GM23248 (cell line): Measurements from ENCODE around the gene DUOXA1. TPM values are rescaled to one million over a fixed set of nuclear protein-coding genes. Genes with fewer than 3 reads are reported as not detected.

Experiments used
- DNase-seq: peaks from one replicate; pipeline ENCODE4 v3.0.0-alpha.2; 2015
- H2AFZ ChIP-seq: fragments of 200-600 bp; sonication (generic); 2 replicates; pipeline ENCODE4 v1.6.1; 2016; ENCODE audit warnings: antibody characterized with exemption
- H3F3A ChIP-seq: fragments of 200-600 bp; sonication (generic); 2 replicates; pipeline ENCODE4 v1.6.1; 2016; ENCODE audit warnings: mild to moderate bottlenecking, antibody characterized with exemption, mixed run types; ENCODE audit not compliant: insufficient read depth
- H3K27ac ChIP-seq: fragments of 200-600 bp; sonication (generic); 2 replicates; pipeline ENCODE4 v1.5.1; 2016; ENCODE audit warnings: mild to moderate bottlenecking
- H3K27me3 ChIP-seq: fragments of 200-600 bp; sonication (generic); replicated peaks from 2 replicates; pipeline ENCODE4 v1.6.1; 2016; ENCODE audit warnings: mild to moderate bottlenecking; ENCODE audit not compliant: insufficient read depth
- H3K36me3 ChIP-seq: fragments of 200-600 bp; sonication (generic); 2 replicates; pipeline ENCODE4 v1.6.1; 2016; ENCODE audit warnings: low read depth, mild to moderate bottlenecking
- H3K4me1 ChIP-seq: fragments of 200-600 bp; sonication (generic); 2 replicates; pipeline ENCODE4 v1.6.1; 2016; ENCODE audit warnings: mild to moderate bottlenecking; ENCODE audit not compliant: insufficient read depth
- H3K4me2 ChIP-seq: fragments of 200-600 bp; sonication (generic); one replicate; pipeline ENCODE4 v1.6.1; 2016; ENCODE audit warnings: mild to moderate bottlenecking; ENCODE audit not compliant: unreplicated experiment
- H3K4me3 ChIP-seq: fragments of 200-600 bp; sonication (generic); 2 replicates; pipeline ENCODE4 v1.5.1; 2016; ENCODE audit warnings: mild to moderate bottlenecking
- H3K79me2 ChIP-seq: fragments of 200-600 bp; sonication (generic); 2 replicates; pipeline ENCODE4 v1.6.1; 2016; ENCODE audit warnings: mild to moderate bottlenecking; ENCODE audit not compliant: insufficient read depth
- H3K9ac ChIP-seq: fragments of 200-600 bp; sonication (generic); 2 replicates; pipeline ENCODE4 v1.6.1; 2016; ENCODE audit warnings: mild to moderate bottlenecking
- H3K9me2 ChIP-seq: fragments of 200-600 bp; sonication (generic); 2 replicates; pipeline ENCODE4 v1.6.1; 2016; ENCODE audit warnings: mixed run types, mild to moderate bottlenecking, moderate library complexity; ENCODE audit not compliant: insufficient read depth
- H3K9me3 ChIP-seq: fragments of 200-600 bp; sonication (generic); one replicate; pipeline ENCODE4 v1.6.1; 2017; ENCODE audit warnings: low read depth
- H4K20me1 ChIP-seq: fragments of 200-600 bp; sonication (generic); 2 replicates; pipeline ENCODE4 v1.6.0; 2016; ENCODE audit not compliant: insufficient read depth
- EZH2 ChIP-seq: fragments of 200-600 bp; sonication (generic); IDR thresholded peaks from 2 replicates; pipeline ENCODE4 v1.6.1; 2018; ENCODE audit warnings: antibody characterized with exemption, mild to moderate bottlenecking; ENCODE audit not compliant: insufficient read depth, poor library complexity, severe bottlenecking
- EZH2phosphoT487 ChIP-seq: fragments of 200-600 bp; sonication (generic); IDR thresholded peaks from 2 replicates; pipeline ENCODE4 v1.6.1; 2018; ENCODE audit warnings: antibody characterized with exemption, moderate library complexity, mild to moderate bottlenecking, low read depth; ENCODE audit not compliant: insufficient read depth
- WGBS, 2 experiments: methylation state at CpG; one replicate each; pipeline ENCODE4 v1.1.6; 2015 to 2017; ENCODE audit warnings: low lambda C conversion rate in 2 of 2, low coverage in 1 of 2; ENCODE audit errors: missing lambda C conversion rate in 2 of 2; 5-methylcytosine and 5-hydroxymethylcytosine counted together
- in situ Hi-C: fragments of 300-500 bp; cut with MboI; formaldehyde crosslinking; loops from 2 replicates; pipeline ENCODE4 v1.15.0; 2020
- polyA plus RNA-seq: library from polyadenylated mRNA; unstranded; fragments of >200 nt; fragmentation: Nextera tagmentation; extraction: Ambion mirVana; gene quantifications from 2 replicates; pipeline ENCODE4 v1.2.1, GENCODE V29; 2016
- total RNA-seq: library from RNA; depleted of rRNA; stranded (reverse); fragments of >200 nt; shearing (Covaris generic); gene quantifications from 2 replicates; pipeline ENCODE4 v1.2.3, GENCODE V29; 2014

The DUOXA1 gene
- total and polyA plus RNA-seq, 2 experiments from 2014 or later: 0.61 to 2.4 TPM

DNA sequence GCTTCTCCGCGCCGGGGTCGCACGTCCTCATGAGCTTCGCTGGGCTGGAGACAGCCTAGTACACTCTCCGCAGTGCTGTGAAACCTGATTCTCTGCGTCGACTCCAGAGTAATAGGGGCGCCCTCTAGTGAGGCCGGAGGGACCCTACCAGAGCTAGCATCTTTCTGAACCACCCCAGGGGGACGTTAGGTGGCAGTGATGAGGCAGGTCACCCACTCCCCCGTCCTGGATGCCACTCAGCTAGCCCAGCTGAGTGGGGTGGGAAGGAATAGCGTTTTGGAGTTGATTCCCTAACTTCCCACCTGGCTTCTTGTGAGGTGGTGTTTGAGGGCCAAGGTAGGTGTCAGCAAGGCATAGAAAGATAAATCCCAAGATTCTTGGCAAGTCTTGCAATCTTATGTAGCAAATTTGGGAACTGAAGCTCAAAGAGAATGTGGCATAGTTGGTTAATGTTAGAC is 11.5 kb downstream of the DUOXA1 start:
- H3K9me3 ChIP-seq: no peaks in the 10 kb centered on the region
- TF ChIP-seq EZH2 (no peak), EZH2phosphoT487 (no peak)
- 1 to 3% methylated on average over 14 of the region's 14 CpGs for WGBS, 2 experiments
- no peak overlapping the region for H3K27ac ChIP-seq
- in situ Hi-C loops: no loop called here
- H3K4me1 ChIP-seq: peaks cover 12% of the 10 kb centered on the region
- peaks cover 12% of the 10 kb centered on the region for H3F3A ChIP-seq
- H3K27me3 ChIP-seq: peaks cover 44% of the 10 kb centered on the region
- no peaks in the 10 kb centered on the region for H3K9me2 ChIP-seq
- no peak overlapping the region for H3K9ac ChIP-seq
- peak overlapping the region; percentile 26 for H3K4me2 ChIP-seq
- no peaks in the 10 kb centered on the region for H3K36me3 ChIP-seq
- H3K79me2 ChIP-seq: no peaks in the 10 kb centered on the region
- peak overlapping the region; percentile 46 for H3K4me3 ChIP-seq
- DNase-seq: peak; percentile 95
- peak overlapping the region; percentile 52; the same call in 1 of the 2 replicates for H2AFZ ChIP-seq
- no peaks in the 10 kb centered on the region for H4K20me1 ChIP-seq

DNA sequence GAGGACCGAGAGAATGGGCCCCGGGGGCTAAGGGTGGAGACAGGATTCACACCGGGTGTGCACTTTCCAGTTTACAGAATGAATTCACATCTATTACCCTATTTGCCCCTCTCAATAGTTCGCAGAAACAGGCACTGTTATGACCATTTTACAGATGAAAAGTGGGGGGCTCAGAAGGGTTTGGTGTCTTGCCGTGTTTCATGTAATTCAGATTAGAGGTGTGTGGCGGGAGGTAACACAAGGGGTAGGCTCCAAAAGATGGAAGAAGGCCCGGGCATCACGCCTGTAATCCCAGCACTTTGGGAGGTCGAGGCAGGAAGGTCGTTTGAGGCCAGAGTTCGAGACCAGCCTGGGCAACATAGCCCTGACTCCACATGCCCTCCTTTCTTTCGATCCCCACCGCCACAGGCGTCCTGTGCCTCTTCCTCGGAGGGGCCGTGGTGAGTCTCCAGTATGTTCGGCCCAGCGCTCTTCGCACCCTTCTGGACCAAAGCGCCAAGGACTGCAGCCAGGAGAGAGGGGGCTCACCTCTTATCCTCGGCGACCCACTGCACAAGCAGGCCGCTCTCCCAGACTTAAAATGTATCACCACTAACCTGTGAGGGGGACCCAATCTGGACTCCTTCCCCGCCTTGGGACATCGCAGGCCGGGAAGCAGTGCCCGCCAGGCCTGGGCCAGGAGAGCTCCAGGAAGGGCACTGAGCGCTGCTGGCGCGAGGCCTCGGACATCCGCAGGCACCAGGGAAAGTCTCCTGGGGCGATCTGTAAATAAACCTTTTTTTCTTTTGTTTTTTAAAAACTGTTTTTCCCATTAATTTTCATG is 12.2 kb downstream of the DUOXA1 start:
- H3F3A ChIP-seq: peaks cover 12% of the 10 kb centered on the region
- no peaks in the 10 kb centered on the region for H3K9me3 ChIP-seq
- 41 to 43% methylated on average over 30 to 31 of the region's 33 CpGs for WGBS, 2 experiments
- H2AFZ ChIP-seq: peak overlapping the region; percentile 52; the same call in 1 of the 2 replicates
- no peaks in the 10 kb centered on the region for H3K9me2 ChIP-seq
- peak overlapping the region; percentile 46 for H3K4me3 ChIP-seq
- no peak for DNase-seq
- H3K27me3 ChIP-seq: peaks cover 51% of the 10 kb centered on the region
- peak overlapping the region; percentile 26 for H3K4me2 ChIP-seq
- H4K20me1 ChIP-seq: no peaks in the 10 kb centered on the region
- no peaks in the 10 kb centered on the region for H3K79me2 ChIP-seq
- H3K27ac ChIP-seq: no peak overlapping the region
- H3K36me3 ChIP-seq: no peaks in the 10 kb centered on the region
- in situ Hi-C loops: no loop called here
- TF ChIP-seq EZH2phosphoT487 (no peak), EZH2 (no peak)
- H3K4me1 ChIP-seq: peaks cover 11% of the 10 kb centered on the region
- no peak overlapping the region for H3K9ac ChIP-seq

DNA sequence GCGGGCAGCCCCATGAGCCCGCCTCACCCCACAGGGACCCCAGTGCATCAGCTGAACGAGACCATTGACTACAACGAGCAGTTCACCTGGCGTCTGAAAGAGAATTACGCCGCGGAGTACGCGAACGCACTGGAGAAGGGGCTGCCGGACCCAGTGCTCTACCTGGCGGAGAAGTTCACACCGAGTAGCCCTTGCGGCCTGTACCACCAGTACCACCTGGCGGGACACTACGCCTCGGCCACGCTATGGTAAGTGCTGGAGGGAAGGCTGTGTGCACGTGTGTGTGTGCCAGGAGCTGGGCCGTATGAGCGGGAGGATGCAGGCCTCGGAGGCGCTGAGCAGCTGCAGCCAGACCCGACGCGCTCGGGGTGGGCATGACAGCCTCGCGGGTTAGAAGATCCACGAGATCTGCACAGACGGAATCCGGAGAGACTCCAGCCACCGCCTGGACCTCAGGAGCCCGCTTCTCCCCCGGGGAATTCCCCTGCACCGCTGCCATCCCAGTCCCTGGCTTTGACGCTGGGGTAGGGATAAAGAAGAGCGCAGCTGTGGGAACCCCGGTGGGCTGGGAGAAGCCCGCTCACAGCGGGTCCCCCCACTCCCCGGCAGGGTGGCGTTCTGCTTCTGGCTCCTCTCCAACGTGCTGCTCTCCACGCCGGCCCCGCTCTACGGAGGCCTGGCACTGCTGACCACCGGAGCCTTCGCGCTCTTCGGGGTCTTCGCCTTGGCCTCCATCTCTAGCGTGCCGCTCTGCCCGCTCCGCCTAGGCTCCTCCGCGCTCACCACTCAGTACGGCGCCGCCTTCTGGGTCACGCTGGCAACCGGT is 13.0 kb downstream of the DUOXA1 start:
- no peaks in the 10 kb centered on the region for H3K79me2 ChIP-seq
- H3K36me3 ChIP-seq: no peaks in the 10 kb centered on the region
- no peak overlapping the region for H3K4me2 ChIP-seq
- H3K9me3 ChIP-seq: no peaks in the 10 kb centered on the region
- WGBS, 2 experiments: 6% methylated on average over 55 to 65 of the region's 65 CpGs
- H3K9me2 ChIP-seq: no peaks in the 10 kb centered on the region
- peaks cover 59% of the 10 kb centered on the region for H3K27me3 ChIP-seq
- H3K9ac ChIP-seq: no peak overlapping the region
- TF ChIP-seq EZH2phosphoT487: no peak; the same call in 1 of the 2 replicates
- peak; percentile 65 for TF ChIP-seq EZH2
- H3F3A ChIP-seq: peaks cover 9% of the 10 kb centered on the region
- H3K4me1 ChIP-seq: peaks cover 4% of the 10 kb centered on the region
- no peak overlapping the region for H3K27ac ChIP-seq
- DNase-seq: peak; percentile 17
- no peak overlapping the region for H2AFZ ChIP-seq
- H4K20me1 ChIP-seq: no peaks in the 10 kb centered on the region
- H3K4me3 ChIP-seq: no peak overlapping the region
- in situ Hi-C loops: no loop called here

DNA sequence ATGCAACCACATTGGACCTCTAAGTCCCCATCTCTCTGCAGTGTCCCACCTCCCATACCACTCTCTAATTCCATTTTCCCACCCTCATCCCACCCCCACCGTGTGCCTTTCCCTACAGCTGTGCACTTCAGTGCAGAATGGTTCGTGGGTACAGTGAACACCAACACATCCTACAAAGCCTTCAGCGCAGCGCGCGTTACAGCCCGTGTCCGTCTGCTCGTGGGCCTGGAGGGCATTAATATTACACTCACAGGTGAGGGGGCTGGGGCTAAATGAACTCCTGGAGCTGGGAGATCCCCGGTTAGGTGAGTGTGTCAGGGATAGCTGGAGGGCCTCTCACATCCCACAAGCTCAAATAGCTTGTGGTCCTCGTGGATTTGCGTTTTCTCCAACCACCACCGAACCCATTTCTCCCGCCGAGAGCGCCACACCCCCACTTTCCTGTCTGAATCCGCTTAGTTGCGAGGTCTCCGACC is 13.6 kb downstream of the DUOXA1 start:
- H3F3A ChIP-seq: peaks cover 3% of the 10 kb centered on the region; the same call in 1 of the 2 replicates

More for the DNA sequence above, 13.6 kb downstream of the DUOXA1 start:
- Histone ChIP-seq H4K20me1 (no peaks in the 10 kb centered on the region), H3K9me3 (no peaks in the 10 kb centered on the region), H3K4me3 (no peak overlapping the region), H3K4me1 (no peaks in the 10 kb centered on the region), H3K79me2 (no peaks in the 10 kb centered on the region), H3K9ac (no peak overlapping the region), H2AFZ (no peak overlapping the region), H3K27me3 (peaks cover 61% of the 10 kb centered on the region), H3K9me2 (no peaks in the 10 kb centered on the region), H3K4me2 (no peak overlapping the region), H3K27ac (no peak overlapping the region), H3K36me3 (no peaks in the 10 kb centered on the region)
- in situ Hi-C loops: no loop called here
- 7 to 8% methylated on average over 18 to 19 of the region's 19 CpGs for WGBS, 2 experiments
- TF ChIP-seq EZH2phosphoT487: 0 out of 2 replicates have a peak, but pooled peaks have one; percentile 14
- no peak for TF ChIP-seq EZH2
- no peak for DNase-seq
